Measurements from ENCODE around the gene NEK3.
"Not testable (repeated sequence)": the region's sequence is repeated elsewhere in the genome, so short reads cannot be mapped to it uniquely, and the experiment has no call there.

NEK3 gene

GRCh38 chr13:52112591-52112990 is 46.8 kb downstream of the NEK3 start:
- DNase-seq: no peak

- no peak for DNase-seq
Observed at GRCh38 chr13:52109116-52109670, 50.2 kb downstream of the NEK3 start.

- no peak for DNase-seq
Observed at GRCh38 chr13:52105841-52106240, 53.6 kb downstream of the NEK3 start.

- no peak for DNase-seq
Observed at GRCh38 chr13:52104624-52105023, 54.8 kb downstream of the NEK3 start.

GRCh38 chr13:52103386-52103785 is 56.0 kb downstream of the NEK3 start:
- no peak for DNase-seq

- not testable (repeated sequence) for DNase-seq
Observed at GRCh38 chr13:52102423-52102822, 57.0 kb downstream of the NEK3 start.

- no peak for DNase-seq
Observed at GRCh38 chr13:52097197-52097596, 62.2 kb downstream of the NEK3 start.

- no peak for DNase-seq
Observed at GRCh38 chr13:52096748-52097147, 62.6 kb downstream of the NEK3 start.

- no peak for DNase-seq
Observed at GRCh38 chr13:52096062-52096461, 63.3 kb downstream of the NEK3 start.

GRCh38 chr13:52092087-52092486 is 67.3 kb downstream of the NEK3 start:
- no peak for DNase-seq

GRCh38 chr13:52091473-52091872 is 67.9 kb downstream of the NEK3 start:
- no peak for DNase-seq

GRCh38 chr13:52085421-52085820 is 74.0 kb downstream of the NEK3 start:
- DNase-seq: no peak

- not testable (repeated sequence) for DNase-seq
Observed at GRCh38 chr13:52084981-52085380, 74.4 kb downstream of the NEK3 start.
